Neuronal stem cell (in vitro differentiated cells): ENCODE data around the gene TFEB.

Source experiments
- DNase-seq: peaks from one replicate; pipeline ENCODE4 v3.0.0-alpha.2; 2013; ENCODE audit warnings: low spot score
- H2AFZ ChIP-seq: one replicate; pipeline ENCODE4 v1.6.1; 2013; ENCODE audit warnings: mild to moderate bottlenecking, low read length, inconsistent platforms
- H2AK5ac ChIP-seq: 2 replicates; pipeline ENCODE4 v1.6.1; 2013; ENCODE audit warnings: low read depth, mild to moderate bottlenecking, inconsistent platforms, low read length, moderate library complexity, mixed read lengths
- H2BK120ac ChIP-seq: 2 replicates; pipeline ENCODE4 v1.6.1; 2013; ENCODE audit warnings: low read depth, mild to moderate bottlenecking, inconsistent platforms, low read length, moderate library complexity, mixed read lengths
- H2BK12ac ChIP-seq: one replicate; pipeline ENCODE4 v1.6.1; 2013; ENCODE audit warnings: low read length, inconsistent platforms
- H2BK15ac ChIP-seq: 2 replicates; pipeline ENCODE4 v1.6.1; 2013; ENCODE audit warnings: mild to moderate bottlenecking, low read length, inconsistent platforms, mixed read lengths
- H2BK5ac ChIP-seq: one replicate; pipeline ENCODE4 v1.6.1; 2013; ENCODE audit warnings: inconsistent platforms, mild to moderate bottlenecking, low read length, moderate library complexity
- H3K14ac ChIP-seq: one replicate; pipeline ENCODE4 v1.6.1; 2013; ENCODE audit warnings: low read length, inconsistent platforms
- H3K18ac ChIP-seq: 2 replicates; pipeline ENCODE4 v1.6.1; 2013; ENCODE audit warnings: low read length, inconsistent platforms
- H3K23ac ChIP-seq: 2 replicates; pipeline ENCODE4 v1.6.1; 2013; ENCODE audit warnings: low read depth, mild to moderate bottlenecking, mixed read lengths, low read length, inconsistent platforms; ENCODE audit not compliant: poor library complexity
- H3K27ac ChIP-seq: replicated peaks from 3 replicates; pipeline ENCODE4 v1.5.1; 2013; ENCODE audit warnings: low read length, inconsistent platforms
- H3K27me3 ChIP-seq, 3 experiments: 2 replicates each; pipeline ENCODE4 v1.6.1; 2013; ENCODE audit warnings: low read length in 3 of 3, mild to moderate bottlenecking in 2 of 3, inconsistent platforms in 1 of 3, low read depth in 1 of 3, mixed read lengths in 1 of 3, moderate library complexity in 1 of 3; ENCODE audit not compliant: control insufficient read depth in 3 of 3, insufficient read depth in 3 of 3
- H3K36me3 ChIP-seq, 2 donors: replicated peaks in 1 of 2; 2 replicates each; pipeline ENCODE4 v1.6.1; 2013; ENCODE audit warnings: low read length in 2 of 2; ENCODE audit not compliant: control insufficient read depth in 2 of 2, insufficient read depth in 2 of 2
- H3K4ac ChIP-seq: 2 replicates; pipeline ENCODE4 v1.6.1; 2013; ENCODE audit warnings: inconsistent platforms, mild to moderate bottlenecking, low read length, moderate library complexity
- H3K4me1 ChIP-seq, 2 donors: 1 replicate in 1 of 2; 2 replicates in 1 of 2; pipeline ENCODE4 v1.6.1; 2013; ENCODE audit warnings: low read length in 2 of 2, low read depth in 1 of 2; ENCODE audit not compliant: control insufficient read depth in 2 of 2, insufficient read depth in 1 of 2
- H3K4me2 ChIP-seq: one replicate; pipeline ENCODE4 v1.6.1; 2013; ENCODE audit warnings: mild to moderate bottlenecking, low read length, inconsistent platforms; ENCODE audit not compliant: insufficient read depth, poor library complexity, severe bottlenecking
- H3K4me3 ChIP-seq, 2 donors: 2 replicates each; pipeline ENCODE4 v1.5.1; 2013; ENCODE audit warnings: low read length in 2 of 2, mild to moderate bottlenecking in 2 of 2, inconsistent platforms in 1 of 2, moderate library complexity in 1 of 2
- H3K79me1 ChIP-seq: one replicate; pipeline ENCODE4 v1.6.1; 2013; ENCODE audit warnings: low read depth, mild to moderate bottlenecking, inconsistent platforms, low read length, moderate library complexity
- H3K9ac ChIP-seq: one replicate; pipeline ENCODE4 v1.6.1; 2013; ENCODE audit warnings: mild to moderate bottlenecking, low read depth, low read length, inconsistent platforms; ENCODE audit not compliant: poor library complexity
- H3K9me3 ChIP-seq, 2 donors: replicated peaks in 1 of 2; 2 replicates each; pipeline versions ENCODE3 to v1.6.1; 2013; ENCODE audit warnings: low read length in 2 of 2, mild to moderate bottlenecking in 2 of 2, inconsistent platforms in 1 of 2, low read depth in 1 of 2, mixed read lengths in 1 of 2, moderate library complexity in 1 of 2; ENCODE audit not compliant: control insufficient read depth in 2 of 2, insufficient read depth in 1 of 2
- H4K8ac ChIP-seq: one replicate; pipeline ENCODE4 v1.6.1; 2013; ENCODE audit warnings: low read depth, mild to moderate bottlenecking, inconsistent platforms, low read length, moderate library complexity
- H4K91ac ChIP-seq: one replicate; pipeline ENCODE4 v1.6.1; 2013; ENCODE audit warnings: low read length, low read depth, mild to moderate bottlenecking, inconsistent platforms; ENCODE audit not compliant: poor library complexity
- WGBS, 2 donors: extraction: QIAGEN DNeasy Blood & Tissue Kit; methylation state at CpG; one replicate each; pipeline ENCODE4 v1.1.7; 2013; ENCODE audit warnings: missing lambda C conversion rate in 2 of 2, mixed read lengths in 1 of 2; ENCODE audit not compliant: insufficient read length in 2 of 2, insufficient replicate concordance in 1 of 2; ENCODE audit errors: extremely low coverage in 2 of 2; 5-methylcytosine and 5-hydroxymethylcytosine counted together

The TFEB gene

DNA sequence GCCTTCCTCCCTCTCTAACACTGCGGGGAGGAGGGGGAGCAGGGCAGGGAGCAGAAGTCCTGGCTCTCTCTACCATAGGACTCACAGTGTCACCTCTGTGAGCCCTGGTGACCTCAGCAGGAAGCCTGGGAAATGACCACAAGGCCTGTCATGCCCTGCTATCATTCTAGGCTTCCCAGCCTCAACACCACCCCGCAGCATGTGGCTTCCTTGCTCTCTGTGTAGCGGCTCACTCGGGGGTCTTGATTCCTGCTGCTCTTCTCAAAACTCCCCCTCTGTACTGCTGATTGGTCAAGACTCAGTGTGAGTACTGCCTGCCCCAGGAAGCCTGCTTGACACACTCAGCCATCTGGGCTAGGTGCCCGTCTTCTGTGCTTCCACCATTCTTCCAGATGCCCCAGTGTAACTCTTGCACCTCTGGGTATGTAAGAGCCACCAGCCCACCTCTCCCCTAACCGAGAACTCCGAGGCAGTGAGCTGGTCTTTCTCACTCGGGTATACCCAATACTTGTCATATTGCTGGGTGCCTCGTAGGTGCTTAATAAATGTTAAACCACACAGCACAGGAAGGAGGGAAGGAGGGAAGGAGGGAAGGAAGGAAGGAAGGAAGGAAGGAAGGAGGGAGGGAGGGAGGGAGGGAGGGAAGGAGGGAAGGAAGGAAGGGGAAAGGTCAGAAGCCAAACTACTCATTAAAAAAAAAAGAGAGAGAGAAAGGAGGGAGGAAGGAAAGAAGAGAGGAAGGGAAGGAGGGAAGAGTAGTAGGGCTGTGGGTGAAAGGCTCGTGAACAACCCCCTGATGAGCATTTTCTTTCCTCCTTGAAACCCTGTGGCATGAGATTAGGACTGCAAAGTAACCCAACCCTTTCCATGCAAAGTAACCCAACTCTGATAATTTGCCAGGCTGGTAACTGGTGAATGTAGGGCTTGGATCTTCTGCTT lies 92.2 kb downstream of the TFEB start:
- no peak for DNase-seq
- Histone ChIP-seq H3K18ac (no peak overlapping the region), H3K23ac (no peak overlapping the region), H4K91ac (no peak overlapping the region), H2BK120ac (no peak overlapping the region), H3K9me3 (no peaks in the 10 kb centered on the region), H3K27me3 (peaks cover 0 to 3% (median 0%) of the 10 kb centered on the region in 3 experiments), H4K8ac (no peak overlapping the region), H3K36me3 (peaks cover 18 to 65% of the 10 kb centered on the region in 2 donors), H2AFZ (no peak overlapping the region), H2BK5ac (no peak overlapping the region), H2BK15ac (no peak overlapping the region), H3K4me2 (no peak overlapping the region), H3K4me1 (peaks cover 26 to 40% of the 10 kb centered on the region in 2 donors), H3K27ac (no peak overlapping the region), H2AK5ac (no peak overlapping the region), H3K14ac (no peak overlapping the region), H3K79me1 (peaks cover 9% of the 10 kb centered on the region), H3K4ac (no peak overlapping the region), H3K4me3 (no peak overlapping the region), H3K9ac (no peak overlapping the region), H2BK12ac (no peak overlapping the region)
- WGBS, 2 donors, result no CpG with 5 or more reads among the region's 10 CpGs

DNA sequence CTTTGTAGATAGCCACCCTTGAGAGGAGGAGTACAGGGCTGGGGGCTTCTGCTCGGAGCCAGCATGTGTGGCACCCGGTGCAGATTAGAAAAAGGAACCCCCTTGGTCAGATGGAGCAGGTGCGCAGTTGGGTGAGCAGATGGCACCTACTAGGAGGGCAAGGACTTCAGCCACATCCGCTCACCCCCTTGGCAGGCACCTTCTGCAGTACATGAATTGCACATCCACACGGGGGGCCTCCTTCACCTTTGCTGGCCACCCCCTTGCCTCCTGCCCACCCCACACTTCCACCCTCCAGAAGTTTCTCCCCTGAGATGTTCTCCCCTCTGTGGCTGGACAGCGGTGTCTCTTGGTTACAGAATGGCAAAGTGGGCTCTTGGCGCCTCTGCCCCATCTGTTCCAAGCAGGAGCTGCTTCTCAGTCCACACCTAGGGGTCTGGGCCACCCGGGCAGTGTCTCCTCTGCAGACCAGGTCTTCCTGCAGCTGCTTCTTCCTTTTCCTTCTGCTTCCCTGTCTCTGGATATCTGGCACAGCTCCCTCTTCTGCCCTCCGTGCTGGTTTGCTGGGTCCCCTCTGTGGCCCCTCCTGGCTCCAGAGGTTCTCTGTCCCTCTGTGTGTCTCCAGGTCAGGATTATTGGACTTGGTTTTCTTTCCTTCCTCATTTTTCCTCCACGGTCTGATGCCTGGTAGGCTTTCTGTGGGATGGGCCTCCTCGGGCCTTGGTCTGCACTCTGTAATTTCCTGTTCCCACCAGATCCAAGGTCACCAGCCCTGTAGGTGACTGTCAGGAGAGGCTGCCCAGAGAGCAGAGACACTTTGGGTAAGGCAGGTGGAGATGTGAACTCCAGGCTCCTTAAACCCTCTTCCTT lies 93.1 kb downstream of the TFEB start:
- Histone ChIP-seq H2AK5ac (no peak overlapping the region), H2BK12ac (no peak overlapping the region), H4K91ac (no peak overlapping the region), H2AFZ (no peak overlapping the region), H3K27me3 (peaks cover 0 to 10% (median 4%) of the 10 kb centered on the region in 3 experiments), H3K18ac (no peak overlapping the region), H4K8ac (no peak overlapping the region), H3K23ac (no peak overlapping the region), H3K4me1 (peaks cover 32 to 46% of the 10 kb centered on the region in 2 donors), H3K79me1 (peaks cover 9% of the 10 kb centered on the region), H3K36me3 (peaks cover 15 to 57% of the 10 kb centered on the region in 2 donors), H2BK15ac (no peak overlapping the region), H2BK5ac (no peak overlapping the region), H3K27ac (no peak overlapping the region), H3K14ac (no peak overlapping the region), H3K9ac (no peak overlapping the region), H3K4me2 (no peak overlapping the region), H2BK120ac (no peak overlapping the region), H3K4ac (no peak overlapping the region), H3K9me3 (no peaks in the 10 kb centered on the region), H3K4me3 (no peak overlapping the region)
- WGBS, 2 donors, result no CpG with 5 or more reads among the region's 11 CpGs
- no peak for DNase-seq

DNA sequence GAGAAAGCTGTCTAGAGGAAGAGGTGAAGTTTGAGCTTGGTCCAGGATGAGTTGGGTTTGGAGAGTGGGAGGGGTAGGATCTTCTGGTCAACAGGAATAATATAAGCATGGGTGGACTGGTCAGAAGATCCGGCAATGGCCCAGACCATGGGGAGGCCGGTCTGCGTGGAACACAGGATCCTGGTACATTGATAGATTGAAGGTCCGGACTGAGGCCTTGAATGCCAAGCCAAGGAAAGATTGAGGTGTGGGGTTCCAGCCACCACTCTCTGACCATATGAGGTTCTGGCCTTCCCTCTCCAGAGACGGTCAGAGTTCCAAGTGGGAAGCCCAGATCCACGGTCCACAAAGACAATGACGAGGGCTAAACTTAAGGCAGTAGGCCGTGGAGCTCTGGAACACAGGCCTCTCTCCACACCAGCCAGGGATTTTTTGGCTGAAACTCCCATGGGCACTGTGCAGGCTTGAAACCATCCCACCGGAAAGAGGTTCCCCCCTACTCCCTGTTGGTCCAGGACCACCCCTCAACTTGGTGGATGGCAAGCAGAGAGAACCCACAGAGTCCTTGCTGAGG lies 94.0 kb downstream of the TFEB start:
- H2AFZ ChIP-seq, result no peak overlapping the region
- H4K8ac ChIP-seq, result no peak overlapping the region

More for the DNA sequence above, 94.0 kb downstream of the TFEB start:
- H3K9me3 ChIP-seq, result no peaks in the 10 kb centered on the region
- no peak overlapping the region for H3K14ac ChIP-seq
- H2BK12ac ChIP-seq, result no peak overlapping the region
- no peak overlapping the region for H4K91ac ChIP-seq
- no peak overlapping the region for H3K4ac ChIP-seq
- no peak for DNase-seq
- H2AK5ac ChIP-seq, result no peak overlapping the region
- H3K4me1 ChIP-seq, result peaks cover 32 to 46% of the 10 kb centered on the region in 2 donors
- peaks cover 9 to 48% of the 10 kb centered on the region in 2 donors for H3K36me3 ChIP-seq
- H3K27me3 ChIP-seq, result peaks cover 0 to 19% (median 12%) of the 10 kb centered on the region in 3 experiments
- no peak overlapping the region for H3K4me2 ChIP-seq
- H3K23ac ChIP-seq, result no peak overlapping the region
- H3K79me1 ChIP-seq, result peaks cover 6% of the 10 kb centered on the region
- H2BK120ac ChIP-seq, result no peak overlapping the region
- H3K9ac ChIP-seq, result no peak overlapping the region
- H3K18ac ChIP-seq, result no peak overlapping the region
- WGBS, 2 donors, result no CpG with 5 or more reads among the region's 9 CpGs
- H2BK15ac ChIP-seq, result no peak overlapping the region
- H3K27ac ChIP-seq, result no peak overlapping the region
- H2BK5ac ChIP-seq, result no peak overlapping the region
- H3K4me3 ChIP-seq, result no peak overlapping the region
